Measurements from ENCODE around the gene LYRM7. TPM values are rescaled to one million over a fixed set of nuclear protein-coding genes. Genes with fewer than 3 reads are reported as not detected.

The LYRM7 gene
- total RNA-seq, 1 donor from 2014 or later = 6.1 TPM

GRCh38 chr5:131220566-131220965, 49.8 kb downstream of the LYRM7 start:
- Mint-ChIP-seq H3K36me3 (ENCODE audit: insufficient read depth) (no peaks in the 10 kb centered on the region), H3K27me3 (no peaks in the 10 kb centered on the region), H3K27ac (no peak overlapping the region), H3K9me3 (ENCODE audit: low read depth) (no peaks in the 10 kb centered on the region), H3K4me3 (ENCODE audit: low read depth) (no peak overlapping the region), H3K4me1 (ENCODE audit: low read depth) (no peaks in the 10 kb centered on the region)
- TF ChIP-seq CTCF (IDR thresholded peaks at IDR 0.05; ENCODE audit: unreplicated experiment) = no peak
- DNase-seq (ENCODE audit: low spot score, unreplicated experiment) = no peak

DNA sequence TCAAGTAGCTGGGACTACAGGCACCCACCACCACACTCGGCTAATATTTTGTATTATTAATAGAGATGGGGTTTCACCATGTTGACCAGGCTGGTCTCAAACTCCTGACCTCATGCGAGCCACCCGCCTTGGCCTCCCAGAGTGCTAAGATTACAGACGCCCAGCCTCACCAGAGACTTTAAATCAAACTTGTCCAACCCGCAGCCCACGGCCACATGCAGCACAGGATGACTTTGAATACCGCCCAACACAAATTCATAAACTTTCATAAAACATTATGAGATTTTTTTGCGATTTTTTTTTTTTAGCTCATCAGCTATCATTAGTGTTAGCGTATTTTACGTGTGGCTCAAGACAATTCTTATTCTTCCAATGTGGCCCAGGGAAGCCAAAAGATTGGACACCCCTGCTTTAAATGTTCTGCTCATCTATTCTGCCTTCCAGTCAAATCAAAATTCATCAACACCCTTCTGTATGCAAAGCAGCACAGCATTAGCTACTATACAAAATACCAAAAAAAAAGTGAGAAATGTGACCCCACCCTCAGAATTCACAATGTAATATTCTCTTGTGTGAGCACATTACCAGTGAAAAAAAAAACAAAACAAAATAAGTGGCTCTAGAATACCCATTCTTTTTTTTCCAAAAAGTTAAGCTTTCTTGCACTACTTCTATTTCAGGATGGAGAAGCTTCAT, 50.4 kb downstream of the LYRM7 start:
- no peak overlapping the region for H3K27ac Mint-ChIP-seq
- H3K27me3 Mint-ChIP-seq = no peaks in the 10 kb centered on the region
- no peak for TF ChIP-seq CTCF (IDR thresholded peaks at IDR 0.05; ENCODE audit: unreplicated experiment)
- no peak for DNase-seq (ENCODE audit: low spot score, unreplicated experiment)
- H3K9me3 Mint-ChIP-seq (ENCODE audit: low read depth) = no peaks in the 10 kb centered on the region
- no peak overlapping the region for H3K4me3 Mint-ChIP-seq (ENCODE audit: low read depth)
- no peaks in the 10 kb centered on the region for H3K4me1 Mint-ChIP-seq (ENCODE audit: low read depth)
- H3K36me3 Mint-ChIP-seq (ENCODE audit: insufficient read depth) = no peaks in the 10 kb centered on the region

DNA sequence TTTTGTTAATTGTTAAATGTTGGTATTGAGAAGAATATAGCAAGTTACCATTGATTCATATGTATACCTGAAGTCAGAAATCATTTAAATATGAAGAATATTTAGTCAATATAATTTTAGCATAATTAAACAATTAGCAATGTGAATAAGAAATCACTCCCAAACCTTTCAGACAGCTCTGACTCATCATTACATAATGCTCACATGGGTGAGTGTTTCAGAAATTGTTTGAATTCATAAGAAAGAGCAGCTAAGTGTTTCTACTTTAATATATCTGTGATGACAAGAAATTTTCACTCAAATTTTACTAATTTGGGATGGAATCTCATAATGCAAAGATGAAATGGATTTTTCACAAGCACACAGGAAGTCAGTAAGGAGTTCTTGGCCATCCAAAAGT, 51.1 kb downstream of the LYRM7 start:
- Mint-ChIP-seq H3K27me3 (no peaks in the 10 kb centered on the region), H3K36me3 (ENCODE audit: insufficient read depth) (no peaks in the 10 kb centered on the region), H3K4me1 (ENCODE audit: low read depth) (no peaks in the 10 kb centered on the region), H3K27ac (no peak overlapping the region), H3K9me3 (ENCODE audit: low read depth) (no peaks in the 10 kb centered on the region), H3K4me3 (ENCODE audit: low read depth) (no peak overlapping the region)
- DNase-seq (ENCODE audit: low spot score, unreplicated experiment) = no peak
- no peak for TF ChIP-seq CTCF (IDR thresholded peaks at IDR 0.05; ENCODE audit: unreplicated experiment)

- Mint-ChIP-seq H3K27me3 (no peaks in the 10 kb centered on the region), H3K4me3 (ENCODE audit: low read depth) (no peak overlapping the region), H3K36me3 (ENCODE audit: insufficient read depth) (no peaks in the 10 kb centered on the region), H3K4me1 (ENCODE audit: low read depth) (no peaks in the 10 kb centered on the region), H3K27ac (no peak overlapping the region), H3K9me3 (ENCODE audit: low read depth) (no peaks in the 10 kb centered on the region)
- no peak for DNase-seq (ENCODE audit: low spot score, unreplicated experiment)
- no peak for TF ChIP-seq CTCF (IDR thresholded peaks at IDR 0.05; ENCODE audit: unreplicated experiment)
Measured at GRCh38 chr5:131222731-131223130, 52.0 kb downstream of the LYRM7 start.

DNA sequence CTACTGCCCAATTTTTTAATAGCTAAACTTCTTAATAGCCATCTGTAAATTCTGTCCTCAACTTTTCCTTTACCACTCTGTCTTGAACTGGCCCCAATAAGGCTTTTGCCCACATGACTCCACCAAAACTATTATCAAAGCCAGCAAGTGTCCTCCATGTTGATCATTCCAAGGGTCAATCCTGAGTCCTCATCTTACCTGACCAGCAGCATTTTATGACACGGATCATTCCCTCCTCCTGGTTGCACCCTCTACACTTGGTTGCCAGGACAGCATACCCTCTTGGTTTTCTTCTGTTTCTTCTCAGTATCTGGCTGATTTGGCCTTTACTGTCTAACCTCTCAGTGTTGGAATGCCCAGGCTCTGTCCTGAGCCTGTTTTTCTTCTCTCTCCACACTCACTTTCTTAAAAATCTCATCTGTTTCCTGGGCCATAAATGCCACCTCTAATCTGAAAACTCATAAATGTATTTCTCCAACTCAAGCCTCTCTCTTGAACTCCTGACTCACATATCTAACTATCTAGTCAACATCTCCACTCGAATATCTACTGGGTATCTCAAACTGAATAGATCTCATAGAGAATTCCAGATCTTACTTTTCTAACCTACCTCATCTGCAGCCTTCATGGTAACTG, 53.1 kb downstream of the LYRM7 start:
- Mint-ChIP-seq H3K4me1 (ENCODE audit: low read depth) (no peaks in the 10 kb centered on the region), H3K9me3 (ENCODE audit: low read depth) (no peaks in the 10 kb centered on the region), H3K36me3 (ENCODE audit: insufficient read depth) (no peaks in the 10 kb centered on the region), H3K27me3 (no peaks in the 10 kb centered on the region), H3K4me3 (ENCODE audit: low read depth) (no peak overlapping the region), H3K27ac (no peak overlapping the region)
- no peak for DNase-seq (ENCODE audit: low spot score, unreplicated experiment)
- no peak for TF ChIP-seq CTCF (IDR thresholded peaks at IDR 0.05; ENCODE audit: unreplicated experiment)

Measured in progenitor cell of endocrine pancreas (in vitro differentiated cells).